Measurements from ENCODE around the gene USH2A. TPM values are rescaled to one million over a fixed set of nuclear protein-coding genes. Genes with fewer than 3 reads are reported as not detected.
A peak's percentile ranks its signal among the peaks of the same experiment; 100 is the strongest.

The USH2A gene
- total RNA-seq, 1 donor, result under 0.01 TPM

- H3K4me3 ChIP-seq (ENCODE audit: low read depth, low read length), result no peak overlapping the region
- no peak for TF ChIP-seq CTCF (IDR thresholded peaks at IDR 0.05; ENCODE audit: insufficient read depth, low read depth, low read length)
- DNase-seq (ENCODE audit: low read depth), result peak; percentile 1
Measured at GRCh38 chr1:215957663-215958062, 465.6 kb downstream of the USH2A start.

DNA sequence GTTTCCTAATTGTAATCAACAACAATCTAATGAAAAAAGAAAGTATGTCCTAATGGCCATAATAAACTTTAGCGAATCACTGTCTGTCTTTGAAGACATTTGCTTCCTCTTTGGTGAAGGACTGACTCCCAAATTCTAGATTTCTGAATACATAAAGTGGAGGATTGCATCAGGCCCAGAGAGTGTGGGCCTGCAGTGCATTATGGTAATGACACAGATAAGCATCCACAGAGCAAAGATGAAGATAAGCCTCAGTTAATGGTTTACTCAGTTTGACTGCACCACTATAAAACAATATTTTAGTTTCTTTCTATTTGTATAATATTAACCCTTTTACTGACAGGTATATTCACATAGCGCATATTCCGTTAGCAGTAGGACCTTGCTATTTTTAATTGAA lies 490.7 kb downstream of the USH2A start:
- no peak overlapping the region for H3K4me3 ChIP-seq (ENCODE audit: low read depth, low read length)
- no peak for TF ChIP-seq CTCF (IDR thresholded peaks at IDR 0.05; ENCODE audit: insufficient read depth, low read depth, low read length)
- DNase-seq (ENCODE audit: low read depth), result no peak

DNA sequence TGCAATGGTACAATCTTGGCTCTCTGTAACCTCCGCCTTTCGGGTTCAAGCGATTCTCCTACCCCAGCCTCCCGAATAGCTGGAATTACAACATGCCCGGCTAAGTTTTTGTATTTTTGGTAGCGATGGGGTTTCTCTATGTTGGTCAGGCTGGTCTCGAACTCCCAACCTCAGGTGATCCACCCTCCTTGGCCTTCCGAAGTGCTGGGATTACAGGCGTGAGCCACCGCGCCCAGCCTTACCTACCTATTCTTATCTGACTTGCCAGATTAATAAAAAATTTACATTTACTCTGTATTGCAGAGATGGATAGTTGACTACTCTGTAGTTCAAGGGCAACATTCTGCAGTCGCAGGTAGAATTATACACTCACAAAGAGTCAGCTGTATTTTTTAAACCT lies 496.6 kb downstream of the USH2A start:
- H3K4me3 ChIP-seq (ENCODE audit: low read depth, low read length), result no peak overlapping the region
- no peak for DNase-seq (ENCODE audit: low read depth)
- TF ChIP-seq CTCF (IDR thresholded peaks at IDR 0.05; ENCODE audit: insufficient read depth, low read depth, low read length), result no peak

DNA sequence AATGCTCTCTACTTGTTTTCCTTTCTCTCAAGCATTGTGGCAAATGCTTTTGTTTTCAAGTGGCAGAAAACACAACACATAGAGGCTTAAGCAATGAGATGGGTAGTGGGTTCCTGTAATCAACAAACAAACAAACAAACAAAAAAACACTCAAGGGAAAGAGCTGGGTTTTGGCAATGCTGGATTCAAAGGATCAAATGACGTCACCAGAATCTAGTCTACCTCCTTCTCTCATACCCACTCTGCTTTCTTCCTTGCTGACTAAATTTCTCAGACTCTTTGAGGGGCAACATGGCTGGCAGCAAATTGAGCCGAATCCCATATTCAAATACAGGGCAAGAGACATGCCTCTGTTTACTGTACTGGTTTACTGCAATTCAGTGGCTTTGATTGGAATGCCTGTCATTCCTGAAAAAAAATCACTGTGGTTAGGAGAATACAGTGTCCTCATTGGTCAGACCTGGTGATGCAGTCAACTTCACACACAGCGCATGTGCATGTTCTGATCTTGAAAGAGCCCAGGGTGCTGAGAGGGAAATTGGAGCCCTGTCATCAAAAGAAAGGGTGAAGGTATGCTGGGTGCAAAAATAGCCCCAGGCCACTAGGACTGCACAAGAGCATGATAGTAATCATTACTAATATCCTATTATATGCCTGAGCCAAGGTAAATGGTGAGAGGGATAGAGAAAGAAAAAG lies 500.0 kb downstream of the USH2A start:
- no peak overlapping the region for H3K4me3 ChIP-seq (ENCODE audit: low read depth, low read length)
- no peak for DNase-seq (ENCODE audit: low read depth)
- no peak for TF ChIP-seq CTCF (IDR thresholded peaks at IDR 0.05; ENCODE audit: insufficient read depth, low read depth, low read length)

- TF ChIP-seq CTCF (IDR thresholded peaks at IDR 0.05; ENCODE audit: insufficient read depth, low read depth, low read length), result no peak
- no peak for DNase-seq (ENCODE audit: low read depth)
- H3K4me3 ChIP-seq (ENCODE audit: low read depth, low read length), result no peak overlapping the region
Measured at GRCh38 chr1:215911406-215911968, 511.8 kb downstream of the USH2A start.

- H3K4me3 ChIP-seq (ENCODE audit: low read depth, low read length), result no peak overlapping the region
- DNase-seq (ENCODE audit: low read depth), result no peak
- TF ChIP-seq CTCF (IDR thresholded peaks at IDR 0.05; ENCODE audit: insufficient read depth, low read depth, low read length), result no peak
Measured at GRCh38 chr1:215905493-215906115, 517.6 kb downstream of the USH2A start.
